Fibroblast of the aortic adventitia (primary cell): Measurements from ENCODE around the gene BEND4. TPM values are rescaled to one million over a fixed set of nuclear protein-coding genes. Genes with fewer than 3 reads are reported as not detected.

Experiments used
- DNase-seq: peaks from one replicate; pipeline ENCODE4 v3.0.0-alpha.2; 2010; ENCODE audit warnings: low read depth
- H3K4me3 ChIP-seq: 2 replicates; pipeline ENCODE4 v1.5.1; 2011; ENCODE audit warnings: low read depth, mild to moderate bottlenecking, control low read depth, low read length, moderate library complexity
- CTCF ChIP-seq: IDR thresholded peaks from 2 replicates; pipeline ENCODE4 v1.5.1; 2011; ENCODE audit warnings: mild to moderate bottlenecking, low read length, control low read depth, inconsistent platforms; ENCODE audit not compliant: insufficient read depth
- total RNA-seq: library from RNA; depleted of rRNA; stranded (reverse); fragments of >200 nt; gene quantifications from 2 replicates; pipeline ENCODE4 v1.2.3, GENCODE V29; 2012; ENCODE audit warnings: low replicate concordance

Gene BEND4
- total RNA-seq, 1 donor, result not detected

DNA sequence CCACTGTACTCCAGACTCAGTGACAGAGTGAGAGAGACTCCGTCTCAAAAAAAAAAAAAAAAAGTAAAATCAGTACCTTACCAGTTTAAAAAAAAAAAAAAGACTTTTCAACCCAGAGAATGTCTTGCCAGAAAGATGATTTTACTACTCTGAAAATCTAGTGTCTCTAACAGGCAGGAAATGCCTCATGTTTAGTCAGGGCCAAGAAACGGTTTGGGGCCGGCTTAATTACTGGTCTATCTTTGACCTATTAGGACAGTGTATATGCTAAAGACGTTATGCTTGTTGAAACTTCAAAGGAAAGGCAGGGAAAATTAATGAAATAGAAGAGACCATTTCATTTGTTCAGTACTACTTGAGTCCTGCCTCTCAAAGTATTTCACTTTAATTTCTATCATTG, 9.9 kb downstream of the BEND4 start:
- DNase-seq, result no peak
- TF ChIP-seq CTCF, result no peak
- H3K4me3 ChIP-seq, result no peak overlapping the region

GRCh38 chr4:42136371-42136770, 16.1 kb downstream of the BEND4 start:
- no peak for TF ChIP-seq CTCF

DNA sequence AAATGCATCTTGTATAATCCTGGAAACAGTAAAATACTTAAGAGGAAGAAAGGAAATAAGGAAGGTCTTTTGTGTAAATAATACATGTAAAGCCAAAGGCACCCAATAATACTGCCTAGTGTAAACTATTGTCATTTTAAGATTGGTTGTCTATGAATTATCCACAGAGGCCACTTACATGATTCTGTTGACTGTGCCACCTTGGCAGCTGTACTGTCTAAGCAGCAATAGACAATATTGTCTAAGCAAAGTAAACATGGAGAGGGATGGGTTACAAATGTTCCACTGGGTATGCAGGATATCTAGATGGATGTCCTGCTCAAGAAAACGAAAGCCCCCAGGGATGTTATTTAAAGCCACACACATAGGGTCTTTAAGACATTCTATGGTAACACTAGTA, 19.4 kb downstream of the BEND4 start:
- no peak for DNase-seq
- TF ChIP-seq CTCF, result no peak
- no peak overlapping the region for H3K4me3 ChIP-seq

More at GRCh38 chr4:42136371-42136770, 16.1 kb downstream of the BEND4 start:
- H3K4me3 ChIP-seq, result no peak overlapping the region
- DNase-seq, result no peak

GRCh38 chr4:42132099-42132498, 20.4 kb downstream of the BEND4 start:
- no peak for TF ChIP-seq CTCF
- no peak for DNase-seq
- no peak overlapping the region for H3K4me3 ChIP-seq

GRCh38 chr4:42123071-42123644, 29.3 kb downstream of the BEND4 start:
- no peak for DNase-seq
- TF ChIP-seq CTCF, result no peak
- no peak overlapping the region for H3K4me3 ChIP-seq

DNA sequence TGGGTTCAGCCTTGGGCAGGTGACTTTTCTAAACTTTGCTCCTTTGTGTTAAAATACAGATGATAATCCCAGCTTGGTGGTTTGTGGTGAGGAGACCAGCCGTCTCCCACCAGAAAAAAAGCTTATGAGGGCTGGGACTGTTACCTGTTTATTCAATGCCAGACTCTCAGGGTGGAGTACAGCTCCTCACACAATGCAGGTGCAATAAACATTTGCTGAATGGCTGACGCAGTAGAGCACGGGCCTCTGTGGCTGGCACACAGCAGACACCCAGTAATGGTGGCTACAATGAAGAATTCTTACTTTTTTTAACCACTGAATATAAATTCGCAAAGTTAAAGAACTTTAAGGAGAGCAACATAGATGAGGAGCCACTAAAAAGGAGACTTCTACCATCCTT, 30.2 kb downstream of the BEND4 start:
- H3K4me3 ChIP-seq, result no peak overlapping the region
- no peak for TF ChIP-seq CTCF
- DNase-seq, result no peak

DNA sequence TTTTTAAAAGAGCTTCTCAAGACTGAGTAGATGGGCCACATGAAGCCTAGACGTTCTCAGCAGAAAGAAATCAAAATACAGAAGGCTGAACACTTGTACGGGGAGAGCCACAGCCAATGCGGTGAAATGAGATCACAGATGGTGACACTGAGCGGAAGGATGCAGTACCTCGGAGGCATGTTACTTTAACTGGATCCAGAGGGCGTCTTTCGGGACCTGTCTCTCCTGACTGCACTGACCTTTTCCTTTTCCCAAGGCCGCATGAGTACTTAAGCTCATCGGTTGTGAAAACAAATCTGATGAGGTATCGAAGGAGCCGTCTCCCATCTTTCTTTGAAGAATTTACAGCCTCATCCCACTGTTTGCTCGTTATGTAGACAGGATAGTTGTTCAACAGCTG, 32.6 kb downstream of the BEND4 start:
- TF ChIP-seq CTCF, result no peak

More for the DNA sequence above, 32.6 kb downstream of the BEND4 start:
- no peak for DNase-seq
- H3K4me3 ChIP-seq, result no peak overlapping the region
